ENCODE results near the gene KLF9.
"Not testable (repeated sequence)": the region's sequence is repeated elsewhere in the genome, so short reads cannot be mapped to it uniquely, and the experiment has no call there.

Gene KLF9

DNA sequence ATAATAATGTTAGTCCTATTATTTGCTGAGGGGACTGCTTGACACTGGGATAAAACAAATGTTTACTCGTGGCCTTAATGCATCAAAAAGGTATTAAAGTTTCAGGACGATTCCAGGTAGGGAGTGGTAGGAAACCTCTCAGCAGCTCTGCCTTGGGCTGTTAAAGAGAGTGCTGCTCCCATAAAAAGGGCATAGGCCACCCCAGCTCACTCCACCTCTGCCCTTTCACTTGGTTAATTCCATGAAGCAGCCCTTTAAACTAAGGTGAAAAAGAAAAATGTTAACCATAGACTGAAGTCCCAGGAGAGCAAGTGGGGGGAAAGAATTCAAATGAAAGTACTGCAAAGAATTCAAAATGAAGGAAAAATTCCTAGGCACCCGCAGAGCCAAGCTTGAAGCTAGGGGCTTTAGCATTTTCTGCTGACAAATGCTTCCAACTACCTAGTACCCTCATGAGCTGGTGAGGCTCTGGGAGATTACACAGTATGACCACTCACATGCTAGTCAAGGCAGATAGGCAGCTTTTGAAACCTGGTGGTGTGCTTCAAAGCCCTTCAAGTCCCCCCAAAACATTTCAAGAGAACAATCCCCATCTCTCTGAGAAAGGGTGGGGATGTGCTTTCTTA lies 8.5 kb downstream of the KLF9 start:
- Histone ChIP-seq H3K36me3 (ENCODE audit: control insufficient read depth, insufficient read depth, low read length) (no peaks in the 10 kb centered on the region), H3K27ac (ENCODE audit: low read length) (no peak overlapping the region), H3K4me1 (ENCODE audit: control insufficient read depth, insufficient read depth, low read length) (no peaks in the 10 kb centered on the region; the same call in 1 of the 2 replicates), H3K9me3 (ENCODE audit: control insufficient read depth, insufficient read depth, low read length) (no peaks in the 10 kb centered on the region), H3K4me3 (ENCODE audit: low read length) (no peak overlapping the region), H3K27me3 (ENCODE audit: control insufficient read depth, insufficient read depth, low read length) (no peaks in the 10 kb centered on the region)
- DNase-seq (ENCODE audit: low read depth, low spot score), result no peak
- WGBS (ENCODE audit: insufficient coverage, insufficient read length), result no CpG with 5 or more reads among the region's 3 CpGs

DNA sequence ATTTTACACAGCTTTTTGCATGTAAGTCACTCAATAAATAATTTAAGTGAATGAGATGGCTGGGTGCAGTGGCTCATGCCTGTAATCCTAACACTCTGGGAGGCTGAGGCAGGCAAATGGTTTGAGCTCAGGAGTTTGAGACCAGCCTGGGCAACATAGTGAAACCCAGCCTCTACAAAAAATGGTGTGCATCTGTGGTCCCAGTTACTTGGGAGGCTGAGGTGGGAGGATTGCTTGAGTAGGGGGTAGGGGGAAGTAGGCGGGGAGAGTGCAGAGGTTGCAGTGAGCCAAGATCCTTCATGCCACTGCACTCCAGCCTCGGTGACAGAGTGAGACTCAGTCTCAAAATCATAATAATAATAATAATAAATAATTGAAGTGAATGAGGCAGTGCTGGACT lies 10.2 kb downstream of the KLF9 start:
- no peak overlapping the region for H3K4me3 ChIP-seq (ENCODE audit: low read length)
- WGBS (ENCODE audit: insufficient coverage, insufficient read length), result no CpG with 5 or more reads among the region's 2 CpGs
- DNase-seq (ENCODE audit: low read depth, low spot score), result no peak
- no peaks in the 10 kb centered on the region for H3K27me3 ChIP-seq (ENCODE audit: control insufficient read depth, insufficient read depth, low read length)
- no peaks in the 10 kb centered on the region for H3K36me3 ChIP-seq (ENCODE audit: control insufficient read depth, insufficient read depth, low read length)
- H3K27ac ChIP-seq (ENCODE audit: low read length), result no peak overlapping the region
- H3K4me1 ChIP-seq (ENCODE audit: control insufficient read depth, insufficient read depth, low read length), result no peaks in the 10 kb centered on the region; the same call in 1 of the 2 replicates
- no peaks in the 10 kb centered on the region for H3K9me3 ChIP-seq (ENCODE audit: control insufficient read depth, insufficient read depth, low read length)

DNA sequence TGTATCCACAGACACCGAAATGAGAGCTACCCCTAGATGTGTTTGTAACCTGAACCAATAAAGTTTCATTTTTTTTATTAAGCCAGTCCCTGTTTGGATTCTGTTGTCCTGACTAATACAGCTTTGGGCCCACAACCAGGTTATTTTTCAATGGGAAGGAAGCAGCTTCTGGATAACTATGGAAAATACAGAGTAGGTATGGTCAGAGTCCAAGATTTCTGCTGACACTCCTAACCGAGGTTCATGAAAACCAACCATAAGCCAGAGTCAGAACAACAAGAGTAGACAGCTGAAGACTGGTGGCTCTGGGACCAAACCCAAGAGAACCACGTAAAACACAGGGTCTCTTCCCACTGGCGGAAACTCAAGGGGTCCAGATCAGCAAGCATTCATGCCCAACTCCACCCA lies 10.8 kb downstream of the KLF9 start:
- H3K4me1 ChIP-seq (ENCODE audit: control insufficient read depth, insufficient read depth, low read length), result no peaks in the 10 kb centered on the region; the same call in 1 of the 2 replicates
- no peaks in the 10 kb centered on the region for H3K9me3 ChIP-seq (ENCODE audit: control insufficient read depth, insufficient read depth, low read length)
- no peaks in the 10 kb centered on the region for H3K36me3 ChIP-seq (ENCODE audit: control insufficient read depth, insufficient read depth, low read length)
- no peak for DNase-seq (ENCODE audit: low read depth, low spot score)
- H3K4me3 ChIP-seq (ENCODE audit: low read length), result no peak overlapping the region
- no peak overlapping the region for H3K27ac ChIP-seq (ENCODE audit: low read length)
- H3K27me3 ChIP-seq (ENCODE audit: control insufficient read depth, insufficient read depth, low read length), result no peaks in the 10 kb centered on the region
- WGBS (ENCODE audit: insufficient coverage, insufficient read length), result no CpG with 5 or more reads among the region's 4 CpGs

DNA sequence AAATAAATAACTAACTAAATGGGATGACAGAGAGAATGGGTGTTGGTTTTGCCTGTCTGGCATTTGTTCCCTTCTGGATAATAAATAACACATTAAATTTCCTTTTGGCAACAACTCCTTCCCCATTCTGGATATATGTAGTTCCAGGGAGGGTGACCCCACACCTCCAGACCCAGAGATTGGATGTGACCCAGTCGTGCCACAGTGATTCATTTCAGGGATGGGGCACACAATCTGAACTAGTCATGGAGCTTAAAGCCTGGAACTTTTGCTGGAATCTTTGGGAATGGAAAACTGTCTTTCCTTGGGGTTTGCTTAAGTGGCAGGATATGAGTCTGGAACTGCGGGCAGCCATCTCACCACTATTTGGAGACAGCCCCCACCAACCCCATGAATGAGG lies 11.3 kb downstream of the KLF9 start:
- H3K36me3 ChIP-seq (ENCODE audit: control insufficient read depth, insufficient read depth, low read length), result no peaks in the 10 kb centered on the region
- no peak overlapping the region for H3K27ac ChIP-seq (ENCODE audit: low read length)
- no peak for DNase-seq (ENCODE audit: low read depth, low spot score)
- H3K4me3 ChIP-seq (ENCODE audit: low read length), result no peak overlapping the region
- H3K27me3 ChIP-seq (ENCODE audit: control insufficient read depth, insufficient read depth, low read length), result no peaks in the 10 kb centered on the region
- H3K9me3 ChIP-seq (ENCODE audit: control insufficient read depth, insufficient read depth, low read length), result no peaks in the 10 kb centered on the region
- no peaks in the 10 kb centered on the region; the same call in 1 of the 2 replicates for H3K4me1 ChIP-seq (ENCODE audit: control insufficient read depth, insufficient read depth, low read length)
- WGBS (ENCODE audit: insufficient coverage, insufficient read length), result no CpG with 5 or more reads among the region's 2 CpGs

- no peak for DNase-seq (ENCODE audit: low read depth, low spot score)
- no CpG with 5 or more reads among the region's 1 CpG for WGBS (ENCODE audit: insufficient coverage, insufficient read length)
Observed at GRCh38 chr9:70402213-70402612, 12.2 kb downstream of the KLF9 start.

GRCh38 chr9:70401241-70401640 lies 13.2 kb downstream of the KLF9 start:
- not testable (repeated sequence) for H3K27me3 ChIP-seq (ENCODE audit: control insufficient read depth, insufficient read depth, low read length); H3K4me1 ChIP-seq (ENCODE audit: control insufficient read depth, insufficient read depth, low read length); H3K27ac ChIP-seq (ENCODE audit: low read length); H3K36me3 ChIP-seq (ENCODE audit: control insufficient read depth, insufficient read depth, low read length); H3K4me3 ChIP-seq (ENCODE audit: low read length); H3K9me3 ChIP-seq (ENCODE audit: control insufficient read depth, insufficient read depth, low read length); DNase-seq (ENCODE audit: low read depth, low spot score)
- WGBS (ENCODE audit: insufficient coverage, insufficient read length), result no CpG with 5 or more reads among the region's 6 CpGs

More at GRCh38 chr9:70402213-70402612, 12.2 kb downstream of the KLF9 start:
- H3K27ac ChIP-seq (ENCODE audit: low read length), result no peak overlapping the region
- H3K9me3 ChIP-seq (ENCODE audit: control insufficient read depth, insufficient read depth, low read length), result no peaks in the 10 kb centered on the region
- H3K27me3 ChIP-seq (ENCODE audit: control insufficient read depth, insufficient read depth, low read length), result no peaks in the 10 kb centered on the region
- no peak overlapping the region for H3K4me3 ChIP-seq (ENCODE audit: low read length)
- no peaks in the 10 kb centered on the region for H3K36me3 ChIP-seq (ENCODE audit: control insufficient read depth, insufficient read depth, low read length)
- H3K4me1 ChIP-seq (ENCODE audit: control insufficient read depth, insufficient read depth, low read length), result no peaks in the 10 kb centered on the region; the same call in 1 of the 2 replicates

GRCh38 chr9:70400107-70400892 lies 14.2 kb downstream of the KLF9 start:
- WGBS (ENCODE audit: insufficient coverage, insufficient read length), result no CpG with 5 or more reads among the region's 5 CpGs
- H3K27ac ChIP-seq (ENCODE audit: low read length), result no peak overlapping the region
- no peak overlapping the region for H3K4me3 ChIP-seq (ENCODE audit: low read length)
- DNase-seq (ENCODE audit: low read depth, low spot score), result no peak
- no peaks in the 10 kb centered on the region for H3K4me1 ChIP-seq (ENCODE audit: control insufficient read depth, insufficient read depth, low read length)
- H3K9me3 ChIP-seq (ENCODE audit: control insufficient read depth, insufficient read depth, low read length), result no peaks in the 10 kb centered on the region
- H3K27me3 ChIP-seq (ENCODE audit: control insufficient read depth, insufficient read depth, low read length), result no peaks in the 10 kb centered on the region
- H3K36me3 ChIP-seq (ENCODE audit: control insufficient read depth, insufficient read depth, low read length), result no peaks in the 10 kb centered on the region

DNA sequence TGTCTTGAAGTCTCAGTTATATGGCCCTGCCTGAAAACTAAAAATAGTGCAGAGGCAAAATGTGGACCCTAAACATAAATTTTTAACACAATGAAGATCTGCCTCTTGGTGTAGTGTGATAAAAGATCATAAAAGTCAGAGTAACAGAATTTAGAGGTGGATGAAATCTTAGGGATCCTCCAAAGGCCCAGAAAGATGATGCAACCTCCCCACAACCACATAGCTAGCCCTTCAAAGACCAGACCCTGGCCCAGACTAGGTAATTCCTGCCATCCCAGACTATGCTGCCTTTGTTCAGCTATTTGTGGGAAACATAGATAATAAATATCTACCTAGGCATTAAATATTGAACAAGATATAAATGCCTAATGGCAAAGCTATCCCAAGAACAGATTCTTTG lies 15.3 kb downstream of the KLF9 start:
- DNase-seq (ENCODE audit: low read depth, low spot score), result no peak
- Histone ChIP-seq H3K36me3 (ENCODE audit: control insufficient read depth, insufficient read depth, low read length) (no peaks in the 10 kb centered on the region), H3K27me3 (ENCODE audit: control insufficient read depth, insufficient read depth, low read length) (no peaks in the 10 kb centered on the region), H3K4me3 (ENCODE audit: low read length) (no peak overlapping the region), H3K27ac (ENCODE audit: low read length) (no peak overlapping the region), H3K9me3 (ENCODE audit: control insufficient read depth, insufficient read depth, low read length) (no peaks in the 10 kb centered on the region), H3K4me1 (ENCODE audit: control insufficient read depth, insufficient read depth, low read length) (no peaks in the 10 kb centered on the region)

DNA sequence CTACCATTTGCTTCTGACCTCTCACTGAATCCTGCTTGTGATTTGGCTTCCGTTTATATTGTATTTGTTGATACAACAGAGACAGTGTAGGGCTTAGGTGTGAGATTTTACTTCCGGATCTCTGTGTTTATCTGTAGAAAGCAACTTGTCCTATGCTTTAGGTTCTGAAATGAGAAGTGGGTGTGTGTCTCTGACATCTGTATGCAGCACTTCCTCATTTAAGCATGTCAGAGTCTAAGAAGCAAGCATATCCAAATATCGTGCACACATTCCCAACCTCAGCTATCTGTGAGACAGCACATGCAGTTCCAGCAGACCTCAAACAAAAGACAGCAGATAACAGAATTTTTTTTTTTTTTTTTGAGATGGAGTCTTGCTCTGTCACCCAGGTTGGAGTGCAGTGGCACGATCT lies 16.3 kb downstream of the KLF9 start:
- no peaks in the 10 kb centered on the region for H3K36me3 ChIP-seq (ENCODE audit: control insufficient read depth, insufficient read depth, low read length)
- WGBS (ENCODE audit: insufficient coverage, insufficient read length), result no CpG with 5 or more reads among the region's 4 CpGs
- H3K4me3 ChIP-seq (ENCODE audit: low read length), result no peak overlapping the region
- no peaks in the 10 kb centered on the region for H3K4me1 ChIP-seq (ENCODE audit: control insufficient read depth, insufficient read depth, low read length)
- no peak for DNase-seq (ENCODE audit: low read depth, low spot score)
- no peak overlapping the region for H3K27ac ChIP-seq (ENCODE audit: low read length)
- H3K9me3 ChIP-seq (ENCODE audit: control insufficient read depth, insufficient read depth, low read length), result no peaks in the 10 kb centered on the region
- H3K27me3 ChIP-seq (ENCODE audit: control insufficient read depth, insufficient read depth, low read length), result no peaks in the 10 kb centered on the region

DNA sequence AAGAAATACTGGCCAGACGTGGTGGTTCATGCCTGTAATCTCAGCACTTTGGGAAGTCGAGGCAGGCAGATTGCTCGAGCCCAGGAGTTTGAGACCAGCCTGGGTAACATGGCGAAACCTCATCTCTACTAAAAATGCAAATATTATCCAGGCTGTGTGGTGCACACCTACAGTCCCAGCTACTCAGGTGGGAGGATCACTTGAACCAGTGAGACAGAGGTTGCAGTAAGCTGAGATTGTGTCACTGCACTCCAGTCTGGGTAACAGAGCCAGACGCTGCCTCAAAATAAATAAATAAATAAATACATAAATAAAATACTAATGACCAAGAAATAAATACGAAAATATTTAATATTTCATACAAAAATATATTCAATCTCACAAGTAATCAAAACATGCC lies 18.8 kb downstream of the KLF9 start:
- Histone ChIP-seq H3K27ac (ENCODE audit: low read length) (no peak overlapping the region), H3K36me3 (ENCODE audit: control insufficient read depth, insufficient read depth, low read length) (no peaks in the 10 kb centered on the region), H3K4me1 (ENCODE audit: control insufficient read depth, insufficient read depth, low read length) (no peaks in the 10 kb centered on the region), H3K9me3 (ENCODE audit: control insufficient read depth, insufficient read depth, low read length) (no peaks in the 10 kb centered on the region), H3K27me3 (ENCODE audit: control insufficient read depth, insufficient read depth, low read length) (no peaks in the 10 kb centered on the region), H3K4me3 (ENCODE audit: low read length) (no peak overlapping the region)
- WGBS (ENCODE audit: insufficient coverage, insufficient read length), result 100% methylated on average over 1 of the region's 6 CpGs
- DNase-seq (ENCODE audit: low read depth, low spot score), result no peak

DNA sequence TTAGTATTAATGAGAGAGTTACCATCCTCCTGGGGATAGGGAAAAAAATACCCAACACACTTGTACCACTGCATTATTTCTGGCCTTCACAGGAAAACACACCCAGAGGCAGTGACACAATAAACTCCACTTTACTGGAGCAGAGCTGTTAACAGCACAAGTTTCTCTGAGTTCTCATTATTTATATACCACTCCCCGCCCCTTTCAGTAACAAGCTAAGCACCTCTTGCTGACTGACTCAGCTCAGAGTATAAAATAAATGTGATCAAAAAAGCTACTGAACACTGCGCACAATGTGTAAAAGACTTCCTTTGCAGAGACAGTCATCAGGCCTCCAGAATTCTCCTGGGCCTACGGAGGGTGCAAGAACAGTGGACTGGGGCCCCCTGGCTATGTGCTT lies 21.6 kb downstream of the KLF9 start:
- no peaks in the 10 kb centered on the region for H3K9me3 ChIP-seq (ENCODE audit: control insufficient read depth, insufficient read depth, low read length)
- no peak overlapping the region for H3K27ac ChIP-seq (ENCODE audit: low read length)
- no peaks in the 10 kb centered on the region for H3K36me3 ChIP-seq (ENCODE audit: control insufficient read depth, insufficient read depth, low read length)
- no peak for DNase-seq (ENCODE audit: low read depth, low spot score)
- no CpG with 5 or more reads among the region's 3 CpGs for WGBS (ENCODE audit: insufficient coverage, insufficient read length)
- no peaks in the 10 kb centered on the region for H3K27me3 ChIP-seq (ENCODE audit: control insufficient read depth, insufficient read depth, low read length)
- no peaks in the 10 kb centered on the region for H3K4me1 ChIP-seq (ENCODE audit: control insufficient read depth, insufficient read depth, low read length)
- no peak overlapping the region for H3K4me3 ChIP-seq (ENCODE audit: low read length)
